Esophagus squamous epithelium (tissue), 4 donors: Measurements from ENCODE around the gene ZNF737. TPM values are rescaled to one million over a fixed set of nuclear protein-coding genes. Genes with fewer than 3 reads are reported as not detected.

Experiments used
- total RNA-seq, 4 donors: library from RNA; depleted of rRNA; stranded (reverse); fragments of >200 nt; gene quantifications; one replicate each; pipeline ENCODE4 v1.1.0, GENCODE V29; 2016

Gene ZNF737
- total RNA-seq, 4 donors from 2014 or later = 2.2 to 6.5 (median 3.8) TPM

Other genes starting within 250 kb of the ZNF737 start
- 1 to 10 TPM; 4.4 to 8.8 (median 6.0) TPM for gene ZNF626, start 95.8 kb upstream of the ZNF737 start, total RNA-seq
- 1 to 10 TPM; 2.8 to 7.1 (median 4.7) TPM for gene ZNF66, start 210.5 kb upstream of the ZNF737 start, total RNA-seq